Stomach (tissue), 9 donors: ENCODE measurements around the gene ZNF25. TPM values are rescaled to one million over a fixed set of nuclear protein-coding genes. Genes with fewer than 3 reads are reported as not detected.
"Not testable (repeated sequence)": the region's sequence is repeated elsewhere in the genome, so short reads cannot be mapped to it uniquely, and the experiment has no call there.

Experiments
- DNase-seq, 2 donors: peaks; one replicate each; pipeline versions ENCODE4 v3.0.0 to v3.0.0-alpha.2; 2013 to 2019
- H3K27ac ChIP-seq, 5 donors: fragments of 200-600 bp in 4 of 5; sonication (generic) in 4 of 5; one replicate each; pipeline ENCODE4 v1.5.1; 2013 to 2019; ENCODE audit warnings: mild to moderate bottlenecking in 1 of 5, moderate library complexity in 1 of 5
- H3K27me3 ChIP-seq, 3 donors: fragments of 200-600 bp; sonication (generic); one replicate each; pipeline ENCODE4 v1.5.1; 2017 to 2019; ENCODE audit warnings: mixed run types in 1 of 3
- H3K36me3 ChIP-seq, 4 donors: fragments of 200-600 bp; sonication (generic); 1 replicate in 3 of 4; 2 replicates in 1 of 4; pipeline ENCODE4 v1.5.1; 2016 to 2019
- H3K4me1 ChIP-seq, 4 donors: fragments of 200-600 bp; sonication (generic); one replicate each; pipeline ENCODE4 v1.5.1; 2016 to 2019
- H3K4me3 ChIP-seq, 4 donors: fragments of 200-600 bp; sonication (generic) in 3 of 4; one replicate each; pipeline ENCODE4 v1.5.1; 2016 to 2019; ENCODE audit warnings: mild to moderate bottlenecking in 1 of 4
- H3K9me3 ChIP-seq, 4 donors: fragments of 200-600 bp; sonication (generic); one replicate each; pipeline ENCODE4 v1.5.1; 2016 to 2019
- EP300 ChIP-seq: sonication (generic); formaldehyde crosslinking; IDR thresholded peaks from one replicate; pipeline ENCODE4 v1.6.1; 2017; ENCODE audit warnings: antibody characterized with exemption
- POLR2A ChIP-seq, 4 donors: fragments of 450-650 bp; IDR thresholded peaks; one replicate each; pipeline ENCODE4 v1.6.1; 2016; ENCODE audit warnings: antibody characterized with exemption in 4 of 4, control low read depth in 2 of 4, mild to moderate bottlenecking in 1 of 4, moderate library complexity in 1 of 4
- POLR2AphosphoS5 ChIP-seq, 3 donors: sonication (generic); formaldehyde crosslinking; IDR thresholded peaks; one replicate each; pipeline ENCODE4 v1.6.1; 2016; ENCODE audit warnings: antibody characterized with exemption in 3 of 3
- WGBS, 5 donors: extraction: QIAGEN DNeasy Blood & Tissue Kit in 3 of 5; methylation state at CpG; one replicate each; pipeline versions ENCODE4 v1.1.5 to v1.1.7; 2013 to 2018; 5-methylcytosine and 5-hydroxymethylcytosine counted together
- intact Hi-C: fragments of 100-400 bp; cut with DNase I; formaldehyde crosslinking; loops from one replicate; pipeline ENCODE4 v1.15.1; 2023; ENCODE audit warnings: low total_unique reads
- polyA plus RNA-seq, 3 donors: library from polyadenylated mRNA; stranded (reverse); fragments of 200-250 nt; gene quantifications; one replicate each; pipeline ENCODE4 v1.2.3, GENCODE V29; 2013
- total RNA-seq, 5 donors: library from RNA; depleted of rRNA; stranded (reverse); fragments of >200 nt; gene quantifications; one replicate each; pipeline versions ENCODE4 v1.1.0 to v1.2.3, GENCODE V29; 2014 to 2016
- TF ChIP-seq, protein P1 (sequence below), 7 experiments: fragments of 450-650 bp in 4 of 7; fragments of 200-600 bp in 3 of 7; sonication (generic) in 3 of 7; IDR thresholded peaks; one replicate each; pipeline ENCODE4 v1.5.1; 2016 to 2019; ENCODE audit warnings: antibody characterized with exemption in 7 of 7, control low read depth in 2 of 7, mild to moderate bottlenecking in 1 of 7
- donor health status: healthy with polysubstance abuse.
- donor health status: Bipolar disorder and iron deficiency.
- donor health status: healthy.

The ZNF25 gene
- total and polyA plus RNA-seq, 8 donors: 3.7 to 23.9 (median 5.0) TPM

DNA sequence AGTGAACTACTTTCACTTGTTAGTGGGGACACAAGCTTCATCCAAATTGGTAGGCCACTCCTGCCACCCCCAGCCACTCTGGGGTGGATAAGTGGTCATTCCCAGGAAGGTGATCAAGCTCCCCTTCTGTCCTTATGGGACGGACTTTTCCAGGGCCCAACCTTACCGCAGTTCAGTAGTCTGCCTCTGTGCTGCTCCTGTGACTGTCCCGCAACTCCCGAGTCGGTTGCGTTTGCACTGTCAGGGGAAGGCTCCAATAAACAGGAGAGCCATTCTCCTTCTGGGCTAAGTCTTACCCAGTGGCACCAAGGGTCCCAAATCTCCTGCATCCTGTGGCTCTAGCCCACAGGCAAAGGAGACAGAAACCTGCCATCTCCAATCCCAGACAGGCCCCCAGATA is 26.6 kb upstream of the ZNF25 start:
- peaks cover 0 to 3% (median 0%) of the 10 kb centered on the region in 4 donors for H3K4me1 ChIP-seq
- no peak for TF ChIP-seq EP300
- TF ChIP-seq POLR2AphosphoS5 (IDR thresholded peaks at IDR 0.05): no peak
- TF ChIP-seq, protein P1, sequence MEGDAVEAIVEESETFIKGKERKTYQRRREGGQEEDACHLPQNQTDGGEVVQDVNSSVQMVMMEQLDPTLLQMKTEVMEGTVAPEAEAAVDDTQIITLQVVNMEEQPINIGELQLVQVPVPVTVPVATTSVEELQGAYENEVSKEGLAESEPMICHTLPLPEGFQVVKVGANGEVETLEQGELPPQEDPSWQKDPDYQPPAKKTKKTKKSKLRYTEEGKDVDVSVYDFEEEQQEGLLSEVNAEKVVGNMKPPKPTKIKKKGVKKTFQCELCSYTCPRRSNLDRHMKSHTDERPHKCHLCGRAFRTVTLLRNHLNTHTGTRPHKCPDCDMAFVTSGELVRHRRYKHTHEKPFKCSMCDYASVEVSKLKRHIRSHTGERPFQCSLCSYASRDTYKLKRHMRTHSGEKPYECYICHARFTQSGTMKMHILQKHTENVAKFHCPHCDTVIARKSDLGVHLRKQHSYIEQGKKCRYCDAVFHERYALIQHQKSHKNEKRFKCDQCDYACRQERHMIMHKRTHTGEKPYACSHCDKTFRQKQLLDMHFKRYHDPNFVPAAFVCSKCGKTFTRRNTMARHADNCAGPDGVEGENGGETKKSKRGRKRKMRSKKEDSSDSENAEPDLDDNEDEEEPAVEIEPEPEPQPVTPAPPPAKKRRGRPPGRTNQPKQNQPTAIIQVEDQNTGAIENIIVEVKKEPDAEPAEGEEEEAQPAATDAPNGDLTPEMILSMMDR (IDR thresholded peaks at IDR 0.05): no peak
- no peak for TF ChIP-seq POLR2A (IDR thresholded peaks at IDR 0.05)
- H3K36me3 ChIP-seq: no peaks in the 10 kb centered on the region
- H3K27me3 ChIP-seq: no peaks in the 10 kb centered on the region
- H3K4me3 ChIP-seq: no peak overlapping the region
- WGBS, 5 donors: 92 to 95% (median 94%) methylated on average over 6 of the region's 6 CpGs
- intact Hi-C loops: loop anchor here (10.0 kb wide), 1 partner anchor 92 kb away; the partner anchor contains the start of gene ZNF37A
- no peak for DNase-seq
- H3K9me3 ChIP-seq: no peaks in the 10 kb centered on the region
- no peak overlapping the region for H3K27ac ChIP-seq

DNA sequence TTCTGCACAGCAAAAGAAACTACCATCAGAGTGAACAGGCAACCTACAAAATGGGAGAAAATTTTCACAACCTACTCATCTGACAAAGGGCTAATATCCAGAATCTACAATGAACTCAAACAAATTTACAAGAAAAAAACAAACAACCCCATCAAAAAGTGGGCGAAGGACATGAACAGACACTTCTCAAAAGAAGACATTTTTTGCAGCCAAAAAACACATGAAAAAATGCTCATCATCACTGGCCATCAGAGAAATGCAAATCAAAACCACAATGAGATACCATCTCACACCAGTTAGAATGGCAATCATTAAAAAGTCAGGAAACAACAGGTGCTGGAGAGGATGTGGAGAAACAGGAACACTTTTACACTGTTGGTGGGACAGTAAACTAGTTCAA is 24.0 kb upstream of the ZNF25 start:
- H3K4me1 ChIP-seq, H3K27ac ChIP-seq, H3K27me3 ChIP-seq, H3K4me3 ChIP-seq, H3K36me3 ChIP-seq, DNase-seq, H3K9me3 ChIP-seq: not testable (repeated sequence)
- intact Hi-C loops: loop anchor here (10.0 kb wide), 1 partner anchor 94 kb away; the partner anchor contains the start of gene ZNF37A
- WGBS, 5 donors: 88 to 100% (median 95%) methylated on average over 1 of the region's 1 CpG

DNA sequence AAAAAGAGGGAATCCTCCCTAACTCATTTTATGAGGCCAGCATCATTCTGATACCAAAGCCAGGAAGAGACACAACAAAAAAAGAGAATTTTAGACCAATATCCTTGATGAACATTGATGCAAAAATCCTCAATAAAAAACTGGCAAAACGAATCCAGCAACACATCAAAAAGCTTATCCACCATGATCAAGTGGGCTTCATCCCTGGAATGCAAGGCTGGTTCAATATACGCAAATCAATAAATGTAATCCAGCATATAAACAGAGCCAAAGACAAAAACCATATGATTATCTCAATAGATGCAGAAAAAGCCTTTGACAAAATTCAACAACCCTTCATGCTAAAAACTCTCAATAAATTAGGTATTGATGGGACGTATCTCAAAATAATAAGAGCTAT is 22.5 kb upstream of the ZNF25 start:
- H3K27ac ChIP-seq, DNase-seq, H3K9me3 ChIP-seq, H3K4me1 ChIP-seq, H3K27me3 ChIP-seq, intact Hi-C loops, H3K36me3 ChIP-seq, H3K4me3 ChIP-seq: not testable (repeated sequence)
- WGBS, 5 donors: 42 to 82% (median 61%) methylated on average over 2 to 3 of the region's 3 CpGs

DNA sequence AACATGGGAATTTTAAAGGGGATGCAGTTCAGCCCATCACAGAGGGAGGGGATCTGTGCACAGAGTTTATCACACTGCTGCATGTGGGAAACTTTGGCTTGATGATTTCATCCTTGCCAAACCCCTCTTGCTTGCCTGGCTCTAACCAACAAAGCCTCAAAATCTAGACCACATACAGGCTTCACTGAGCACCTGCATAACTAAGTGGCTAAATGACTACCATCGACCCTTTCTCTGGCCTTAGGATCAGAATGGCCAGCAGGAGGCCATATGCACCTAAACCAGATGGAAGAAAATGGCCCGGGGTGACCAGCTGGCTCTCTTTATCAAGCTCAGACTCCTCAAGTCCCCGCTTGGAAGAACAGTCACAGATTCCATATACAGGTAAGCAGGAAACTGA is 15.6 kb upstream of the ZNF25 start:
- no peaks in the 10 kb centered on the region for H3K36me3 ChIP-seq
- H3K4me1 ChIP-seq: no peaks in the 10 kb centered on the region
- 63 to 90% (median 73%) methylated on average over 3 of the region's 3 CpGs for WGBS, 5 donors
- DNase-seq: no peak
- TF ChIP-seq POLR2A (IDR thresholded peaks at IDR 0.05): no peak
- TF ChIP-seq, protein P1 (IDR thresholded peaks at IDR 0.05): no peak
- TF ChIP-seq POLR2AphosphoS5 (IDR thresholded peaks at IDR 0.05): no peak
- TF ChIP-seq EP300: no peak
- H3K27ac ChIP-seq: no peak overlapping the region
- H3K27me3 ChIP-seq: no peaks in the 10 kb centered on the region
- no peaks in the 10 kb centered on the region for H3K9me3 ChIP-seq
- intact Hi-C loops: no loop called here
- no peak overlapping the region for H3K4me3 ChIP-seq

DNA sequence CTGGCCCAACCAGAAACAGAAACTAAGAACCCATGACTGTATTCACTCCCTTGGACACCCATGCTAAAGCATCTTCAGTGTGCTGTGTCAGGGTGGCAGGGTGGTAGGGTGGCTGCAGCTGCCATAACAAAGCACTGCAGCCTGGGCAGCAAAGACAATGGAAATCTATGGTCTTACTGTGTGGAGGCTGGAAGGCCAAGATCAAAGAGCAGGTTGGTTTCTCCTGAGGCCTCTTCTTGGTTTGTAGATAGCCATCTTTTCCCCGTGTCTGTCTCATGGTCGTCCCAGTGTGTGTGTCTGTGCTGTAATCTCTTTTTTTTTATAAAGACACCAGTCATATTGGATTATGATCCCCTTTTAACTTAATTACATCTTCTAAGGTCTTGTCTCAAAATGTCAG is 15.2 kb upstream of the ZNF25 start:
- Histone ChIP-seq H3K4me1 (no peaks in the 10 kb centered on the region), H3K9me3 (no peaks in the 10 kb centered on the region), H3K36me3 (no peaks in the 10 kb centered on the region), H3K27me3 (no peaks in the 10 kb centered on the region), H3K4me3 (no peak overlapping the region), H3K27ac (no peak overlapping the region)
- 80 to 89% (median 85%) methylated on average over 2 of the region's 2 CpGs for WGBS, 5 donors
- intact Hi-C loops: no loop called here
- DNase-seq: no peak
- no peak for TF ChIP-seq POLR2A (IDR thresholded peaks at IDR 0.05)
- TF ChIP-seq POLR2AphosphoS5 (IDR thresholded peaks at IDR 0.05): no peak
- TF ChIP-seq, protein P1 (IDR thresholded peaks at IDR 0.05): no peak
- TF ChIP-seq EP300: no peak
